Activated T-helper 9 cell treated with anti-CD3 and anti-CD28 coated beads, Interleukin-2, amount 50 U/mL, for 16 hours (primary cell): ENCODE results near the gene MOV10L1.
"Not testable (repeated sequence)": the region's sequence is repeated elsewhere in the genome, so short reads cannot be mapped to it uniquely, and the experiment has no call there.

Experiments used
- DNase-seq: peaks from one replicate; pipeline ENCODE4 v3.0.0-alpha.2; 2020; ENCODE audit warnings: low read depth

The MOV10L1 gene

GRCh38 chr22:50138988-50139387 is 49.2 kb downstream of the MOV10L1 start:
- DNase-seq: no peak

GRCh38 chr22:50139843-50140415 is 50.1 kb downstream of the MOV10L1 start:
- no peak for DNase-seq

GRCh38 chr22:50140615-50141014 is 50.8 kb downstream of the MOV10L1 start:
- DNase-seq: no peak

- DNase-seq: no peak
Measured at GRCh38 chr22:50141462-50141861, 51.7 kb downstream of the MOV10L1 start.

- no peak for DNase-seq
Measured at GRCh38 chr22:50141891-50142363, 52.1 kb downstream of the MOV10L1 start.

- DNase-seq: no peak
Measured at GRCh38 chr22:50143096-50143495, 53.3 kb downstream of the MOV10L1 start.

- no peak for DNase-seq
Measured at GRCh38 chr22:50144005-50144614, 54.3 kb downstream of the MOV10L1 start.

- DNase-seq: no peak
Measured at GRCh38 chr22:50145721-50146438, 56.1 kb downstream of the MOV10L1 start.

- DNase-seq: no peak
Measured at GRCh38 chr22:50146439-50147238, 56.8 kb downstream of the MOV10L1 start.

- not testable (repeated sequence) for DNase-seq
Measured at GRCh38 chr22:50147258-50148165, 57.7 kb downstream of the MOV10L1 start.

GRCh38 chr22:50148166-50148500 is 58.3 kb downstream of the MOV10L1 start:
- no peak for DNase-seq

GRCh38 chr22:50148991-50149721 is 59.4 kb downstream of the MOV10L1 start:
- DNase-seq: peak; percentile 52

- no peak for DNase-seq
Measured at GRCh38 chr22:50150161-50151129, 60.6 kb downstream of the MOV10L1 start.

GRCh38 chr22:50151571-50152537 is 62.0 kb downstream of the MOV10L1 start:
- no peak for DNase-seq

- no peak for DNase-seq
Measured at GRCh38 chr22:50153056-50153755, 63.4 kb downstream of the MOV10L1 start.

GRCh38 chr22:50153756-50154140 is 63.9 kb downstream of the MOV10L1 start:
- no peak for DNase-seq

- DNase-seq: no peak
Measured at GRCh38 chr22:50157709-50158375, 68.0 kb downstream of the MOV10L1 start.
